Measurements from ENCODE around the gene PRXL2B.
"Not testable (repeated sequence)": the region's sequence is repeated elsewhere in the genome, so short reads cannot be mapped to it uniquely, and the experiment has no call there.

PRXL2B gene

GRCh38 chr1:2624735-2625300 is 38.2 kb downstream of the PRXL2B start:
- DNase-seq = no peak

- DNase-seq = no peak
Measured at GRCh38 chr1:2625311-2625710, 38.7 kb downstream of the PRXL2B start.

- not testable (repeated sequence) for DNase-seq
Measured at GRCh38 chr1:2625748-2626147, 39.2 kb downstream of the PRXL2B start.

- no peak for DNase-seq
Measured at GRCh38 chr1:2627746-2628145, 41.2 kb downstream of the PRXL2B start.

- no peak for DNase-seq
Measured at GRCh38 chr1:2628191-2628932, 41.8 kb downstream of the PRXL2B start.

DNA sequence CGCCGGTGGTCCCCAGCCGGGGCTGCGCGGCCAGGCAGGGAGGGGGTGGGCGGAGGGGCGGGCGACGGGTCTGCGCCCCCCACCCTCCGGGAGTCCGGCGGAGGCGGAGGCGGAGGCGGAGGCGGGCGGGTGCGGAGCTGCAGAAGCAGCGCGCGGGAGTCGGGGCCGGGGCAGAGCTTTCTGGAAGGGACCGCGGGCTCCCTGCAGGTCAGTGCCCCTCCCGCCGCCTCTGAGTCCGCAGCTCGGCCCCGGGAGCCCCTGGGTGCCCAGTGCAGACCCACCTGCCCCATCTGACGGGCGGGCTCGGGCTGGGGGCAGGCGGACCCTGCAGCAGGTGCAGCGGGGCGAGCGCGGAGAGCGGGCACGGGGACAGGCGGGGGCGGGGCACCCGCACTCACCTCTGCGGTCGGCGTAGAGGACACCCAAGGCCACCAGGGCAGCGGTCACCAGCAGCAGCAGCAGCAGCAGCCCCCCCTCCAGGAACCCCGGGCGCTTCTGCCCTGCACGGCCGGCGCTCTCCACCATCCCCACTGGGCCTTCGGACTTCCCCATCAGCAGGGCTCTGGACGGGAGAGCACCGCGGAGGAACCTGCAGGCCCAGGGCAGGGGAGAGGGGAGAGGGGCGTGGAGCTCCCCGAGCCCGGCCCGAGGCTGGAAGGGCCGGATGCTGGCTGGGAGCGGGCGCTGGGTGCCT is 42.5 kb downstream of the PRXL2B start:
- no peak for DNase-seq

DNA sequence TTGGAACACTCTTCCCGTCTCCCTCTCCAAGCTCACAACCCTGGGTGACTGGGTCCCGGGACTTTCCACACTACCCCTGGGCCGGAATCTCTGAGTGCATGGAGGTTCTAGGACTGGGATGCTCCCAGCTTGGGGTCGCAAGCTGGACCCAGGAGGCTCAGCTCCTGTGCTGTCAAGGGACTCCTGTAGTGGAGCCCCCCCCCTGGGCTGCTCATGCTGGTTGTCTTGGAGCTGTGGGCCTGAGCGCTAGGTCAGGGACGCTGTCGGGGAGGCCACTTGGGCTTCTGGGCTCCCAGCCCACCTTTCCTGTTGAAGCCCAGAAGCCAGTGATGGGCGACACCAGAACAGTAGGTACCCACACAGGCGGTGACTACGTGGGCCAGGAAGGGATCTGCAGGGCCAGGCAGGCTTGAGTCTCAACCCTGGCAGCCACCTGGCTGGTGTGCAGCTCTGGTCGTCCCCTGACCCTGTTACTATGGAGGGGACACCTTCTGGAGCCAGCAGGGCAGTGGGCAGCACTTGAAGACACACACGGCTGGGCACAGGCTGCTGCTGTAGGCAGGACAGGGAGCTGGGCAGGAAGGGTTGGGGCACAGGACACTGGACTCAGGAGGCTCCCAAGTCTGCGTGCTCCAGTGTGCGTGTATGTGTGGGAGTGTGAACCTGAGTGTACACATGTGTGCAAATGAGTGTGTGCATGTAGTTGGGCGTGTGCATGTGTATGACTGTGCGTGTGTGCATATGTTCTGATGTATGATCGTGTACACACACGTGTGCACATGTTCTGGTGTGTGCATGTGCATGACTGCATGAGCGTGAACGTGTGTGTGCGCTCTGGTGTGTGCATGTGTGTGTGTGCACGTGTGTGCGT is 43.3 kb downstream of the PRXL2B start:
- no peak for DNase-seq

GRCh38 chr1:2630498-2631135 is 44.0 kb downstream of the PRXL2B start:
- DNase-seq = no peak

DNA sequence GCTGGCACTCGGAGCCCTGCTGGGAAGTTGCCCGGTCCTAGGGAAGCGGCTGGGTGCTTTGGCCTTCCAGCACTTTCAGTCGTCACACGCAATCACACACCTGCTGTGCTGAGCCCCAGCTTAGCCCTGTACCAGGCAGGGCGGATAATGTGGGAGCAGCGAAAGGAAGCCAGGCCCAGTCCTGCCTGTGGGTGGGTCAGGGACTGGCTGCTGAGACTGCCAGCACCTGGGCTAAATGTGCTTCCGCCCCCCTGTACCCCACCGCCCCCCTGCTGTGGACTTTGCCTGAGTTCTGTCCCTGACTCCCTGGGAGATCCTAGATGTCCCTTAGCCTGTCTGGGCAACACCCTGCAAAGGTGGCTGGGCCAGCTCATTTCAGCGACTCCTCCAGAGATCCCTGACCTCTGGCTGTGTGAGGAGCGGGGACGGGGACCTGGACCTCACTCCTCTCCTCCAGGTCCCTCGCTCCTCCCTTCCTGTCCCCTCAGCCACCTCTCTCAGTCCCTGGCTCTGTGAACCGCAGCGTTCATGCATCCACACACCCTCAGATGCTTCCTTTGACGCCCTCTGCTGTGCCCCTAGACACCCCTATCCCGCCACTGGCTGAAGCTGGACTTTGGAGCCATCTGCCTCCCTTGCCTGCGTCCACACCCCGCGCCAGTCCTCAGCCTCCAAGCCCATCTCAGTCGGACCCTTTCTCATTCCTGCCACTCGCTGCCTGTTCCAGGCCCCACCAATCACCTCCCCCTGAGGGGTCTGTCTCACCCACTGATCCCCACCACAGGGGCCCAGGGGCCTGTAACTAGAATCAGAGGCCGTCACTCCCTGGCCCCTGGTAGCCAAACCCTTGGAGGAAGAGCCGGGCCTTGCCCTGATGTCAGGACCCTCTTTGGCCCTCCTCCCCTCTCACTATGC is 44.8 kb downstream of the PRXL2B start:
- no peak for DNase-seq

DNA sequence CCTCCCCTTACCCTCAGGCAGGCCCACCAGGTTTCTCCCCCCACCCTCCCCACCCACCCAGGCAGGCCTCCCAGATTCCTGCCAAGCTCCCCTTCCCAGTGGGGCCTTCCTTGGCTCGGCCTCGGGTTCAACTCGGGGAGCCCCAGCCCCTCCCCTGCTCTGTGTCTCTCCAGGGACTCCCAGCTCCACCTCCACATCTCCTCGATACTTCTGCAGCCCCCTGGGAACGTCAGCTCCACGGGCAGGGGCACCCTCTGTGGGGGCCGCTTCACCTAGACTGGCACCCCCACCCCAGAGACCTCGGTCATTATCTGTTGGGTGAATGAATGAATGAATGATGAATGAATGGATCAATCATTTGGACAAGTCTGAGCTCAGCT is 45.5 kb downstream of the PRXL2B start:
- DNase-seq = no peak

DNA sequence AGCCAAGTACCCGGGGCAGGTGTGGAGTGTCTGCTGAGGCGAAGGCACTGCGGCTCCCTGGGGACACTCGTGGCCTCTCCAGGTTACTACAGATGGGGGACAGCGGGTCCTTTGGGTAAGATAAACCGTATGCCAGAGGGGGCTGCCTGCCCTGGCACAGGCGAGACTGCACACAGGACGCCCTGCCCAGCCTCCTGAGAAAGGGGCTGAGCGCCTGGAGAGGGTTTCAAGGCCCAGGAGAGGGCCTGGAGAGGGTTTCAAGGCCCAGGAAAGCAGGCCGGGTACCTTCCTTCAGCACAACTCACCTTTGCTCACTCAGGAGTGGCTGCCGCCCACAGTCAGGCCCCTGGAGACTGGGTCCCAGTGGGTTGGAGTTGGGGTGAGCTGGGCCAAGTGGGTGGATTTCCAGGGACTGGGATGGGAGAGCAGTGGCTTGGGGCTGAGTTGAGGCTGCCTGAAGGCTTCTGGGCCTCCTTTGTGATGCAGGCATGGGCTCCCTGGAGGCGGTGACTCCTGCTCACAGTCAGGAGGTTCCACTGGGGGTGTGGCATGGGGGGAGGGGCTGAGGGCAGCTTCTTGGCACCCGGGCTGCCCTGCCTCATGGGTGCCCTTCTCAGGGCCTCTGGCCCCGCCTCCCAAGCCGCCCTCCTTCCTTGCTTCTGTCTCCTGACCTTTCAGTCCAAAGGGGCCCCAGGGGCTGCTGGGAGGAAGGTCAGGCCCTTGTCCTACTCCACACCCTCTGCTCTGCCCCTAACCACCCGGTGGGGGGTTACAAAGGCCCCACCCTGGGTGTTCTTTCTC is 46.2 kb downstream of the PRXL2B start, which contains the start of gene MMEL1:
TSS of gene MMEL1 (minus strand) at position 456 of the 801 bp plus-strand sequence. CDS start 3,532 bp downstream, outside the sequence.
- DNase-seq = no peak

- no peak for DNase-seq
Measured at GRCh38 chr1:2633366-2633935, 46.9 kb downstream of the PRXL2B start.

DNA sequence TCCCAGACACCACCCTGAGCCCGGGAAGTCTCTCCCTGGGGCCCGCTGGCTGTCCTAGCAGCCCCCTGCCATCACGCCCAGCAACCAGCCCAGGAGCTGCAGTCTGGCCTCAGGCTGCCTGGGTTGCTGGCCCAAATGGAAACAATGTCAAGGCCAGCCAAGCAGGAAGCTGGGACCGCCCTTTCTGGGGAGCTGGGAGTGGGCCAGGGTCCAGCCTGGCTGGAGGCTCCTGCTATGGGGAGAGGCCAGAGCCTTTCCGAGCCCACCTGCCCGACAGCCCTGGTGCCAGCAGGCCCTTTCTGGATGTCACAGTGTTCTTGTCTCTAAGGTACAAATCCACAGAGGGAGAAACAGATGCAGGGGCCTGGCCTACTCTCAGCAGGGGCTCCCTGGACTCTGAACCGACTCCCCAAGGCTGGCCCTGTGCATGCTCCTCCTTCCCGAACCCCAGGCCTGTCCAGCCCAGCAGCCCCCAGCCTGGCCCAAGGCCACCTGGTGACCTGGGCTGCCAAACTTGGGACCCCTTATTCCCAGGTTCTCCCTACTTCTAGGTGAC is 47.4 kb downstream of the PRXL2B start:
- DNase-seq = no peak

- no peak for DNase-seq
Measured at GRCh38 chr1:2635361-2636010, 48.9 kb downstream of the PRXL2B start.

DNA sequence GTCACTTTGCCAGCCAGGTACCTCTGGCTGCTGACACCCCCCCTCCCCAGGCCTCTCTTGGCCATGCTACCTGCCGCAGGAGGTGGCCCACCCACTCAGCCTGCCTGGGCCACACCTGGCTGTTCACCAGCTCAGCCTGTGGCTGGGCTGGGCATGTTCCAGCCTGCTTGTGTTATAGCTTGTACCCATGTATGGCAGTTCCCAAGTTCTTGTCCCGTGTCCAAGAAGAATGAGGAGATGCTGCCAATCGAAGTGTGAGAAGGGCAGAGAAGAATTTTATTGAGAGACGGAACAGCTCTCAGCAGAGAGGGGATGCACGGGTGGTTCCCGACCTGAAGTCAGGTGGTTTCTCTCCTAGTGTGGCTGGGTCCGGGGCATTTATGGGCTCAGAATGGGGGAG is 50.2 kb downstream of the PRXL2B start:
- no peak for DNase-seq

DNA sequence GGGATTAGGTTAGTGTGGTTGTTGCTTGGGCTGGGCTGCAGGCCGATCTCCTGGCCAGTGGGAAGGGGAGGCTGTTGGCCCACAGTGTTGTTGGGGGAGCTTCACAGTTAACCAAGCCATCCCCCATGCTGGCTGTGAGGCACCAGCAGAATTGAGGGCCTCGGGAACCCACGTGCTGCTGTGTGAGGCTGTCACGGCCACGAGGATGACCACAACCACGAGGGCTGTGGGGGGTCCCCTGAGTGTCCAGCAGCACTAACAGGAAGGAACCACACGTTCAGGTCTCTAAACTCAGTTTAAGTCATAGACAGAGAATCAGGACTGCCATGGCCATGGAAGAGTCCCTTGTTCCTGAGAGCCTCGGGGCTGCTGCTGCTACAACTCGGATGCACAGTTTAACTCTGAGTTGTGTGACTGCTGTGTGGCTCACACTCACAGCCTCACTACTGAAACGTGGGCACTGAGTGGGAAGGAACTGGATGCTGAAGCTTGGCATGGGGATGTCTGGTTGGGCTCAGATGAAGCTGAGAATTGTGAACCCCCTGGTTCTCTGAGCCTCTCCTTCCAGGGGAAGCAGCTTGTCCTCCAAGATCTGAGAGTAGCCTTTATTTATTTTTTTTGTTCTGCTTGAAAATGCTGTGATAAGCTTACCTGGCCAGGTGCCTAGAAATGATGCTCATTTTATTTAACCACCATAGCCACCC is 51.0 kb downstream of the PRXL2B start:
- no peak for DNase-seq

GRCh38 chr1:2638466-2639115 is 52.0 kb downstream of the PRXL2B start:
- no peak for DNase-seq

- DNase-seq = no peak
Measured at GRCh38 chr1:2639203-2639602, 52.6 kb downstream of the PRXL2B start.
